CD14-positive monocyte (primary cell): ENCODE data around the gene TPGS2. TPM values are rescaled to one million over a fixed set of nuclear protein-coding genes. Genes with fewer than 3 reads are reported as not detected.
"Not testable (repeated sequence)": the region's sequence is repeated elsewhere in the genome, so short reads cannot be mapped to it uniquely, and the experiment has no call there.

Experiments
- DNase-seq, 3 donors: peaks; one replicate each; pipeline ENCODE4 v3.0.0-alpha.2; 2011 to 2022
- H2AFZ ChIP-seq: 2 replicates; pipeline ENCODE4 v1.6.0; 2012; ENCODE audit warnings: mild to moderate bottlenecking, low read depth, low read length, inconsistent platforms; ENCODE audit not compliant: insufficient read depth, poor library complexity, severe bottlenecking
- H3K27ac ChIP-seq, 2 donors: 1 replicate in 1 of 2; 2 replicates in 1 of 2; pipeline ENCODE4 v1.5.1; 2012 to 2013; ENCODE audit warnings: low read length in 2 of 2, control low read depth in 1 of 2, inconsistent platforms in 1 of 2, low read depth in 1 of 2, mild to moderate bottlenecking in 1 of 2
- H3K27me3 ChIP-seq, 2 donors: one replicate each; pipeline versions ENCODE4 v1.6.0 to v1.6.1; 2011 to 2013; ENCODE audit warnings: low read length in 2 of 2; ENCODE audit not compliant: control insufficient read depth in 2 of 2, insufficient read depth in 2 of 2
- H3K36me3 ChIP-seq, 2 donors: replicated peaks in 1 of 2; 1 replicate in 1 of 2; 2 replicates in 1 of 2; pipeline versions ENCODE4 v1.5.1 to v1.6.1; 2012 to 2013; ENCODE audit warnings: low read length in 2 of 2, control low read depth in 1 of 2, inconsistent platforms in 1 of 2, mild to moderate bottlenecking in 1 of 2; ENCODE audit not compliant: insufficient read depth in 2 of 2, control insufficient read depth in 1 of 2
- H3K4me1 ChIP-seq, 2 donors: 1 replicate in 1 of 2; 2 replicates in 1 of 2; pipeline versions ENCODE4 v1.5.1 to v1.6.1; 2012 to 2013; ENCODE audit warnings: low read length in 2 of 2, control low read depth in 1 of 2, inconsistent platforms in 1 of 2, mild to moderate bottlenecking in 1 of 2, moderate library complexity in 1 of 2; ENCODE audit not compliant: insufficient read depth in 2 of 2, control insufficient read depth in 1 of 2
- H3K4me2 ChIP-seq: replicated peaks from 2 replicates; pipeline ENCODE3; 2012; ENCODE audit warnings: low read length, moderate library complexity, mild to moderate bottlenecking; ENCODE audit not compliant: poor library complexity, severe bottlenecking; ENCODE audit errors: extremely low read depth
- H3K4me3 ChIP-seq, 3 experiments: fragments of 200-600 bp in 1 of 3; sonication (generic) in 1 of 3; replicated peaks in 1 of 3; 1 replicate in 2 of 3; 2 replicates in 1 of 3; pipeline ENCODE4 v1.5.1; 2011 to 2013; ENCODE audit warnings: low read length in 3 of 3, mild to moderate bottlenecking in 3 of 3, control low read depth in 2 of 3, low read depth in 2 of 3, inconsistent platforms in 1 of 3, moderate library complexity in 1 of 3
- H3K79me2 ChIP-seq: 2 replicates; pipeline ENCODE4 v1.6.0; 2012; ENCODE audit warnings: mild to moderate bottlenecking, control low read depth, inconsistent platforms, low read length, moderate library complexity; ENCODE audit not compliant: insufficient read depth
- H3K9ac ChIP-seq: 2 replicates; pipeline ENCODE4 v1.6.0; 2017; ENCODE audit warnings: low read length, mild to moderate bottlenecking; ENCODE audit not compliant: insufficient read depth, poor library complexity, severe bottlenecking
- H3K9me3 ChIP-seq, 2 donors: replicated peaks in 1 of 2; 1 replicate in 1 of 2; 2 replicates in 1 of 2; pipeline versions ENCODE4 v1.5.1 to v1.6.1; 2012 to 2013; ENCODE audit warnings: low read length in 2 of 2, control low read depth in 1 of 2; ENCODE audit not compliant: control insufficient read depth in 1 of 2, insufficient read depth in 1 of 2
- H4K20me1 ChIP-seq: 2 replicates; pipeline ENCODE4 v1.6.0; 2012; ENCODE audit warnings: mild to moderate bottlenecking, low read length, control low read depth, moderate library complexity; ENCODE audit not compliant: insufficient read depth
- H3K27ac Mint-ChIP-seq, 7 donors: one replicate each; pipeline ENCODE4 v1.8.0; 2020; ENCODE audit warnings: mild to moderate bottlenecking in 7 of 7, mixed read lengths in 7 of 7, moderate library complexity in 6 of 7, inconsistent platforms in 2 of 7
- H3K27me3 Mint-ChIP-seq, 3 donors: one replicate each; pipeline ENCODE4 v1.8.0; 2021 to 2022; ENCODE audit warnings: low read depth in 3 of 3, mild to moderate bottlenecking in 3 of 3, mixed read lengths in 3 of 3, moderate library complexity in 3 of 3, inconsistent platforms in 1 of 3
- H3K36me3 Mint-ChIP-seq, 2 donors: one replicate each; pipeline ENCODE4 v1.8.0; 2020; ENCODE audit warnings: mixed read lengths in 2 of 2, inconsistent platforms in 1 of 2, mild to moderate bottlenecking in 1 of 2
- H3K4me1 Mint-ChIP-seq: one replicate; pipeline ENCODE4 v1.8.0; 2020; ENCODE audit warnings: mild to moderate bottlenecking, mixed read lengths
- H3K4me3 Mint-ChIP-seq, 2 donors: one replicate each; pipeline ENCODE4 v1.8.0; 2020; ENCODE audit warnings: mild to moderate bottlenecking in 2 of 2, mixed read lengths in 2 of 2, moderate library complexity in 1 of 2
- H3K9me3 Mint-ChIP-seq, 7 donors: one replicate each; pipeline ENCODE4 v1.8.0; 2020 to 2022; ENCODE audit warnings: mixed read lengths in 7 of 7, mild to moderate bottlenecking in 6 of 7, moderate library complexity in 6 of 7, inconsistent platforms in 2 of 7
- WGBS: methylation state at CpG from one replicate; pipeline ENCODE4 v1.1.5; 2013; ENCODE audit warnings: missing lambda C conversion rate; ENCODE audit not compliant: insufficient coverage; 5-methylcytosine and 5-hydroxymethylcytosine counted together
- intact Hi-C, 2 donors: fragments of 100-400 bp; cut with micrococcal nuclease; formaldehyde crosslinking; loops; one replicate each; pipeline versions ENCODE4 v1.15.0 to v1.15.1; 2023
- polyA plus RNA-seq, 3 donors: library from polyadenylated mRNA; depleted of rRNA in 1 of 3; unstranded in 2 of 3; stranded (reverse) in 1 of 3; fragments of 300-500 nt in 2 of 3; fragments of >200 nt in 1 of 3; fragmentation: Illumina TruSeq in 2 of 3; gene quantifications; 1 replicate in 2 of 3; 2 replicates in 1 of 3; pipeline ENCODE4 v1.2.3, GENCODE V29; 2012 to 2021
- TF ChIP-seq, protein P1 (sequence below): fragments of 200-600 bp; IDR thresholded peaks from one replicate; pipeline ENCODE4 v1.8.0; 2022; ENCODE audit warnings: antibody characterized with exemption, mild to moderate bottlenecking

The TPGS2 gene
- polyA plus RNA-seq, 3 donors, result 27.6 to 50.1 (median 41.5) TPM

DNA sequence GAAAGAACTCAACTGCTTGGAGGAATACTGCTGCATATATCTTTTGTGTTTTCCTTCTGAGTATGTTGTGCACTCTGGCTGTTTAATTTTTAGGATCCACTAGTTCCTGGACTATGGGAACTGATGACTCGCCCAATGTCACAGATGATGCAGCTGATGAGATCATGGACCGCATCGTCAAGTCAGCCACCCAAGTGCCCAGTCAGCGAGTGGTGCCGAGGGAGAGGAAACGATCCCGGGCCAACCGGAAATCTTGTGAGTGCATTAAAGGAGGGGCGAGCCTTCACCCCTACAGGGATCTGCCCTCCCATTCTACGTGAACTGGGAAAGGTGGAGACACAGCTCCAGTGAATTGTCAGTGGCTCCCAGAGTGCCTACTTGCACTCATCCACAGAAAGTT lies 59.6 kb downstream of the TPGS2 start:
- no peaks in the 10 kb centered on the region for H3K4me1 ChIP-seq
- no peaks in the 10 kb centered on the region for H3K9me3 ChIP-seq
- H3K9ac ChIP-seq, result no peak overlapping the region
- no peak overlapping the region for H3K27ac ChIP-seq
- no peaks in the 10 kb centered on the region for H3K36me3 Mint-ChIP-seq
- intact Hi-C loops, result no loop called here
- no peaks in the 10 kb centered on the region for H3K79me2 ChIP-seq
- no peaks in the 10 kb centered on the region for H3K36me3 ChIP-seq
- H4K20me1 ChIP-seq, result no peaks in the 10 kb centered on the region
- H3K4me2 ChIP-seq, result no peak overlapping the region
- no peak overlapping the region for H3K4me3 Mint-ChIP-seq
- no peak overlapping the region for H3K27ac Mint-ChIP-seq
- no peak for DNase-seq
- no peaks in the 10 kb centered on the region for H3K4me1 Mint-ChIP-seq
- TF ChIP-seq, protein P1, sequence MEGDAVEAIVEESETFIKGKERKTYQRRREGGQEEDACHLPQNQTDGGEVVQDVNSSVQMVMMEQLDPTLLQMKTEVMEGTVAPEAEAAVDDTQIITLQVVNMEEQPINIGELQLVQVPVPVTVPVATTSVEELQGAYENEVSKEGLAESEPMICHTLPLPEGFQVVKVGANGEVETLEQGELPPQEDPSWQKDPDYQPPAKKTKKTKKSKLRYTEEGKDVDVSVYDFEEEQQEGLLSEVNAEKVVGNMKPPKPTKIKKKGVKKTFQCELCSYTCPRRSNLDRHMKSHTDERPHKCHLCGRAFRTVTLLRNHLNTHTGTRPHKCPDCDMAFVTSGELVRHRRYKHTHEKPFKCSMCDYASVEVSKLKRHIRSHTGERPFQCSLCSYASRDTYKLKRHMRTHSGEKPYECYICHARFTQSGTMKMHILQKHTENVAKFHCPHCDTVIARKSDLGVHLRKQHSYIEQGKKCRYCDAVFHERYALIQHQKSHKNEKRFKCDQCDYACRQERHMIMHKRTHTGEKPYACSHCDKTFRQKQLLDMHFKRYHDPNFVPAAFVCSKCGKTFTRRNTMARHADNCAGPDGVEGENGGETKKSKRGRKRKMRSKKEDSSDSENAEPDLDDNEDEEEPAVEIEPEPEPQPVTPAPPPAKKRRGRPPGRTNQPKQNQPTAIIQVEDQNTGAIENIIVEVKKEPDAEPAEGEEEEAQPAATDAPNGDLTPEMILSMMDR, result no peak
- WGBS, result 100% methylated on average over 1 of the region's 10 CpGs
- peaks cover 0 to 2% (median 0%) of the 10 kb centered on the region in 3 donors for H3K27me3 Mint-ChIP-seq
- no peak overlapping the region for H3K4me3 ChIP-seq
- H2AFZ ChIP-seq, result no peak overlapping the region
- peaks cover 0 to 4% (median 0%) of the 10 kb centered on the region in 7 donors for H3K9me3 Mint-ChIP-seq
- no peaks in the 10 kb centered on the region for H3K27me3 ChIP-seq

DNA sequence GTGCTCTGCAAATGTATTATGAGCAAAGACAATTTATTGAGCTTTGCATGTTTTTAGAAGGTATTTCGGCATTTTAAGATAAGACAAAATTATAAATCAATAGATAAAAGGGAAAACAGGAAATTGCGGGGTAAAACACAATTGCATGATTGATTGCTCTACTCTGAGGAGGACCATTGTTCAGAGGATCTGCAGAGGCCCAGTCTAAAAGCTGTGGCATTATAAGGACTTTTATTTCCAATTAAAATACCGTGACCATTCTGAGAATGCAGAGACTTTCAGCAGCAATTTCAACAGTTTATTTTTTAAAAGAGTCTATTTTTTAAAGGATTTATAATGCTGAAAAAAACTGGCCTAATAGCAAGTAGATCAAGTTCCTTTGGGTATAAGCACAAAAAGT lies 62.0 kb downstream of the TPGS2 start:
- H3K27me3 Mint-ChIP-seq, result peaks cover 0 to 2% (median 2%) of the 10 kb centered on the region in 3 donors
- Histone ChIP-seq H3K4me3 (no peak overlapping the region), H3K36me3 (no peaks in the 10 kb centered on the region), H3K27ac (no peak overlapping the region), H3K4me2 (no peak overlapping the region), H3K27me3 (no peaks in the 10 kb centered on the region), H2AFZ (no peak overlapping the region), H3K79me2 (no peaks in the 10 kb centered on the region), H3K9me3 (no peaks in the 10 kb centered on the region), H3K4me1 (no peaks in the 10 kb centered on the region), H4K20me1 (no peaks in the 10 kb centered on the region), H3K9ac (no peak overlapping the region)
- H3K9me3 Mint-ChIP-seq, result peaks cover 0 to 4% (median 2%) of the 10 kb centered on the region in 7 donors
- intact Hi-C loops, result no loop called here
- no CpG with 5 or more reads among the region's 3 CpGs for WGBS
- DNase-seq, result no peak
- H3K4me1 Mint-ChIP-seq, result no peaks in the 10 kb centered on the region
- TF ChIP-seq, protein P1, result no peak
- H3K27ac Mint-ChIP-seq, result no peak overlapping the region
- no peaks in the 10 kb centered on the region for H3K36me3 Mint-ChIP-seq
- no peak overlapping the region for H3K4me3 Mint-ChIP-seq

DNA sequence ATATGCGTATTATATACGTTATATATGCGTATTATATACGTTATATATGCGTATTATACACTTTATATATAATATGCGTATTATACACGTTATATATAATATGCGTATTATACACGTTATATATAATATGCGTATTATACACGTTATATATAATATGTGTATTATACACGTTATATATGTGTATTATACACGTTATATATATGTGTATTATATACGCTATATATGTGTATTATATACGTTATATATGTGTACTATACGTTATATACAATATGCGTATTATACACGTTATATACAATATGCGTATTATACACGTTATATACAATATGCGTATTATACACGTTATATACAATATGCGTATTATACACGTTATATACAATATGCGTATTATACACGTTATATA lies 65.8 kb downstream of the TPGS2 start:
- H3K9me3 Mint-ChIP-seq, H3K4me1 ChIP-seq, H3K36me3 ChIP-seq, H3K9me3 ChIP-seq, intact Hi-C loops, H3K4me3 ChIP-seq, H4K20me1 ChIP-seq, H2AFZ ChIP-seq, H3K36me3 Mint-ChIP-seq, H3K9ac ChIP-seq, H3K27ac ChIP-seq, H3K4me3 Mint-ChIP-seq, H3K27ac Mint-ChIP-seq, H3K4me2 ChIP-seq, H3K79me2 ChIP-seq, H3K27me3 ChIP-seq, H3K27me3 Mint-ChIP-seq, DNase-seq, H3K4me1 Mint-ChIP-seq: not testable (repeated sequence)
- no CpG with 5 or more reads among the region's 26 CpGs for WGBS
